Stomach (tissue), 9 donors: ENCODE data around the gene DNAJB9. TPM values are rescaled to one million over a fixed set of nuclear protein-coding genes. Genes with fewer than 3 reads are reported as not detected.
A peak's percentile ranks its signal among the peaks of the same experiment; 100 is the strongest.

ENCODE experiments used
- DNase-seq, 2 donors: peaks; one replicate each; pipeline versions ENCODE4 v3.0.0 to v3.0.0-alpha.2; 2013 to 2019
- H3K27ac ChIP-seq, 5 donors: fragments of 200-600 bp in 4 of 5; sonication (generic) in 4 of 5; one replicate each; pipeline ENCODE4 v1.5.1; 2013 to 2019; ENCODE audit warnings: mild to moderate bottlenecking in 1 of 5, moderate library complexity in 1 of 5
- H3K27me3 ChIP-seq, 3 donors: fragments of 200-600 bp; sonication (generic); one replicate each; pipeline ENCODE4 v1.5.1; 2017 to 2019; ENCODE audit warnings: mixed run types in 1 of 3
- H3K36me3 ChIP-seq, 4 donors: fragments of 200-600 bp; sonication (generic); 1 replicate in 3 of 4; 2 replicates in 1 of 4; pipeline ENCODE4 v1.5.1; 2016 to 2019
- H3K4me1 ChIP-seq, 4 donors: fragments of 200-600 bp; sonication (generic); one replicate each; pipeline ENCODE4 v1.5.1; 2016 to 2019
- H3K4me3 ChIP-seq, 4 donors: fragments of 200-600 bp; sonication (generic) in 3 of 4; one replicate each; pipeline ENCODE4 v1.5.1; 2016 to 2019; ENCODE audit warnings: mild to moderate bottlenecking in 1 of 4
- H3K9me3 ChIP-seq, 4 donors: fragments of 200-600 bp; sonication (generic); one replicate each; pipeline ENCODE4 v1.5.1; 2016 to 2019
- EP300 ChIP-seq: sonication (generic); formaldehyde crosslinking; IDR thresholded peaks from one replicate; pipeline ENCODE4 v1.6.1; 2017; ENCODE audit warnings: antibody characterized with exemption
- POLR2A ChIP-seq, 4 donors: fragments of 450-650 bp; IDR thresholded peaks; one replicate each; pipeline ENCODE4 v1.6.1; 2016; ENCODE audit warnings: antibody characterized with exemption in 4 of 4, control low read depth in 2 of 4, mild to moderate bottlenecking in 1 of 4, moderate library complexity in 1 of 4
- POLR2AphosphoS5 ChIP-seq, 3 donors: sonication (generic); formaldehyde crosslinking; IDR thresholded peaks; one replicate each; pipeline ENCODE4 v1.6.1; 2016; ENCODE audit warnings: antibody characterized with exemption in 3 of 3
- WGBS, 5 donors: extraction: QIAGEN DNeasy Blood & Tissue Kit in 3 of 5; methylation state at CpG; one replicate each; pipeline versions ENCODE4 v1.1.5 to v1.1.7; 2013 to 2018; 5-methylcytosine and 5-hydroxymethylcytosine counted together
- intact Hi-C: fragments of 100-400 bp; cut with DNase I; formaldehyde crosslinking; loops from one replicate; pipeline ENCODE4 v1.15.1; 2023; ENCODE audit warnings: low total_unique reads
- polyA plus RNA-seq, 3 donors: library from polyadenylated mRNA; stranded (reverse); fragments of 200-250 nt; gene quantifications; one replicate each; pipeline ENCODE4 v1.2.3, GENCODE V29; 2013
- total RNA-seq, 5 donors: library from RNA; depleted of rRNA; stranded (reverse); fragments of >200 nt; gene quantifications; one replicate each; pipeline versions ENCODE4 v1.1.0 to v1.2.3, GENCODE V29; 2014 to 2016
- TF ChIP-seq, protein P1 (sequence below), 7 experiments: fragments of 450-650 bp in 4 of 7; fragments of 200-600 bp in 3 of 7; sonication (generic) in 3 of 7; IDR thresholded peaks; one replicate each; pipeline ENCODE4 v1.5.1; 2016 to 2019; ENCODE audit warnings: antibody characterized with exemption in 7 of 7, control low read depth in 2 of 7, mild to moderate bottlenecking in 1 of 7
- donor health status: healthy with polysubstance abuse.
- donor health status: Bipolar disorder and iron deficiency.
- donor health status: healthy.

Gene DNAJB9
- total and polyA plus RNA-seq, 8 donors = 2.6 to 218 (median 15.3) TPM

DNA sequence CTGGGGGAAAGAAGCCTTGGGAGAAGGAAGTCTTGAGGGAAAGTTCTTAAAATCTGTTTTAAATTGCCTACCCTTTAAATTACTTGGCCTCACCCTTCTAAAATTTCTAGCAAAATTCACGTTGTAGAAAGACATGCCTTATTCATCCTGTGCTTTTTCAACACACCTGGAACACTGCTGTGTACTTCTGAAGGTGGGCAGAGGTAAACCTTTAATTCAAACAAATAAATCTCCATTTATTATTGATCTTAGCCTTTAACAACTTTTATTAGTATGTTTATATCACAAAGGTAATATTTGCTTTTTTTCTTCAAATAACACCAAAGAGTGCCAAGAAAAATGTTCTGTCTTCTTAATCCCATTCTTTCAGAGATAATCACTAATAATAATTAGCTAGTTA lies 30.7 kb downstream of the DNAJB9 start:
- Histone ChIP-seq H3K4me1 (no peaks in the 10 kb centered on the region), H3K27ac (no peak overlapping the region), H3K9me3 (no peaks in the 10 kb centered on the region), H3K4me3 (no peak overlapping the region), H3K36me3 (no peaks in the 10 kb centered on the region), H3K27me3 (no peaks in the 10 kb centered on the region)
- 29 to 48% (median 47%) methylated on average over 1 of the region's 1 CpG for WGBS, 5 donors
- intact Hi-C loops = no loop called here
- no peak for TF ChIP-seq POLR2AphosphoS5 (IDR thresholded peaks at IDR 0.05)
- no peak for DNase-seq

- no peaks in the 10 kb centered on the region for H3K36me3 ChIP-seq
- H3K4me1 ChIP-seq = no peaks in the 10 kb centered on the region
- H3K9me3 ChIP-seq = no peaks in the 10 kb centered on the region
- DNase-seq = no peak
- no peaks in the 10 kb centered on the region for H3K27me3 ChIP-seq
- intact Hi-C loops = no loop called here
- no peak overlapping the region for H3K4me3 ChIP-seq
- WGBS, 5 donors = 69 to 83% (median 81%) methylated on average over 8 of the region's 8 CpGs
- H3K27ac ChIP-seq = no peak overlapping the region
- no peak for TF ChIP-seq POLR2A (IDR thresholded peaks at IDR 0.05)
- no peak for TF ChIP-seq EP300
- TF ChIP-seq POLR2AphosphoS5 (IDR thresholded peaks at IDR 0.05) = no peak
- TF ChIP-seq, protein P1, sequence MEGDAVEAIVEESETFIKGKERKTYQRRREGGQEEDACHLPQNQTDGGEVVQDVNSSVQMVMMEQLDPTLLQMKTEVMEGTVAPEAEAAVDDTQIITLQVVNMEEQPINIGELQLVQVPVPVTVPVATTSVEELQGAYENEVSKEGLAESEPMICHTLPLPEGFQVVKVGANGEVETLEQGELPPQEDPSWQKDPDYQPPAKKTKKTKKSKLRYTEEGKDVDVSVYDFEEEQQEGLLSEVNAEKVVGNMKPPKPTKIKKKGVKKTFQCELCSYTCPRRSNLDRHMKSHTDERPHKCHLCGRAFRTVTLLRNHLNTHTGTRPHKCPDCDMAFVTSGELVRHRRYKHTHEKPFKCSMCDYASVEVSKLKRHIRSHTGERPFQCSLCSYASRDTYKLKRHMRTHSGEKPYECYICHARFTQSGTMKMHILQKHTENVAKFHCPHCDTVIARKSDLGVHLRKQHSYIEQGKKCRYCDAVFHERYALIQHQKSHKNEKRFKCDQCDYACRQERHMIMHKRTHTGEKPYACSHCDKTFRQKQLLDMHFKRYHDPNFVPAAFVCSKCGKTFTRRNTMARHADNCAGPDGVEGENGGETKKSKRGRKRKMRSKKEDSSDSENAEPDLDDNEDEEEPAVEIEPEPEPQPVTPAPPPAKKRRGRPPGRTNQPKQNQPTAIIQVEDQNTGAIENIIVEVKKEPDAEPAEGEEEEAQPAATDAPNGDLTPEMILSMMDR (IDR thresholded peaks at IDR 0.05) = no peak
Measured at GRCh38 chr7:108603656-108604306, 34.1 kb downstream of the DNAJB9 start.

DNA sequence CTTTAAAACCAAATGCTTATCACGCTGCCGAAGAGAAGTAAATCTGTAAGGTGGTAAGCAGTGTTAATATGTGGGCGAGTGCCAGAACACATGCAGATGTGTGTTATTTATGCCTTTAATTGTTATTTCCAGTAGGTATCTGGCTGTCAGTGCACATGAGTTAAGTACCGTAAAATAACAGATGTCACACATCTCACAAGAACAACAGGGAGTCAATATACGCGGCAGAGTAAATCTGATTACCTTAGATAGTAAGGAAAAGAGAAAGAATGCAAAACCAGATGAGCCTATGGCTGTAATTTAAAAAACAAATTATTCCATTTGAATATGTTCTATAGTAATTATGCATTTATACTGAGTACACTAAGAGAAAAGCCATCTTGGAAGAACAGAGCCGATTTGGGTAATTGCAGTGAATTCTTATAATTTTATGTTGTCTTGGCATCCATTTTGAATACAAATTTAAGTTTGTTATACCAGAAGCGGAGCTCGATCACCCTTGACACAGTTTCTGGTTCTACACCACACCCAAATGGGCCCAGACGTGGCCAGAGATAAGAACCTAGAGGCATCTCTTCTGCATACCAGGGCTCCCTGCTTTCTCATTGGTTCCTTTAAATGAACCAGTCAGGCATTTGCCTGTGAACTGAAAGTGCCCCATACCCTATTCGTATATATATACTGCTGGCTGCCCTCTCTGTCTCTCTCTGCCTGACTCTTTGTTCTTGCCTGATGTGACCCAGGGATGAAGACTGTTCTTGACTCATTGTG lies 34.8 kb downstream of the DNAJB9 start:
- no peak overlapping the region for H3K4me3 ChIP-seq
- no peaks in the 10 kb centered on the region for H3K4me1 ChIP-seq
- TF ChIP-seq EP300 (no peak), POLR2A (IDR thresholded peaks at IDR 0.05) (no peak), POLR2AphosphoS5 (IDR thresholded peaks at IDR 0.05) (no peak)
- TF ChIP-seq, protein P1 (IDR thresholded peaks at IDR 0.05) = no peak
- no peak for DNase-seq
- H3K27me3 ChIP-seq = no peaks in the 10 kb centered on the region
- H3K9me3 ChIP-seq = no peaks in the 10 kb centered on the region
- intact Hi-C loops = no loop called here
- no peaks in the 10 kb centered on the region for H3K36me3 ChIP-seq
- no peak overlapping the region for H3K27ac ChIP-seq
- 76 to 91% (median 84%) methylated on average over 11 of the region's 11 CpGs for WGBS, 5 donors

DNA sequence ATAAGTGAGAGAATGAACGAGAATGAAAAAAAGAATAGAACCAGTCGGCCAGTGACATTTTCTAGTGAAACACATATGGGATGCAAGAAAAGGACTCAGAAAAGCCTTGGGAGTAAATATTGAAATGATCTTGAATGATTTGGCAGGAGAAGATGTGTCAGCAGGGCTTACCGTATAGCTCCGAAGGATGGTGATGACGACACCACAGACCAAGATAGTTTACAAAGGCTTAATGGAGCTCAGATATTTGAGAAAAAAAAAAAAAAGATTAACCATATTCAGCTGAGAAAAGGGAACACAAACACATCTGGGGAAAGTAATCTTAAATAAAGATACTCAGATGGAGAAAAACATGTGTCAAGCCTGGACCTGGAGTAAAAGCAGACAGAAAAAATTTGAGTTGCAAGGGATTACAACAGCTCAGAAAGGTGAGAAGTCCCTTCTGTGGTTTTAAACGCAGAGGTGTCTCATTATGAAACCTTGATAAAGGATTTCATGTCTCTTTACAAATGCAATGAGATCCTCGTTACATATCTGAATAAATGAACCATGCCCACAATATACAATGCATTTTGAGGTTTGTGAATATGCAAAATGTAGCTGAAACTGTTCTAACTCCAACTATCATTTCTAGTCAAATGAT lies 36.0 kb downstream of the DNAJB9 start:
- Histone ChIP-seq H3K36me3 (no peaks in the 10 kb centered on the region), H3K9me3 (no peaks in the 10 kb centered on the region), H3K4me3 (no peak overlapping the region), H3K4me1 (no peaks in the 10 kb centered on the region), H3K27me3 (no peaks in the 10 kb centered on the region), H3K27ac (no peak overlapping the region)
- 61 to 69% (median 67%) methylated on average over 7 of the region's 7 CpGs for WGBS, 5 donors
- peak in 1 of 2 donors; percentile 42 for DNase-seq
- TF ChIP-seq POLR2AphosphoS5 (IDR thresholded peaks at IDR 0.05) (no peak), POLR2A (IDR thresholded peaks at IDR 0.05) (no peak), EP300 (no peak)
- TF ChIP-seq, protein P1 (IDR thresholded peaks at IDR 0.05) = no peak
- intact Hi-C loops = no loop called here
